ENCODE data around the gene ZBED3.

ZBED3 gene, protein sequence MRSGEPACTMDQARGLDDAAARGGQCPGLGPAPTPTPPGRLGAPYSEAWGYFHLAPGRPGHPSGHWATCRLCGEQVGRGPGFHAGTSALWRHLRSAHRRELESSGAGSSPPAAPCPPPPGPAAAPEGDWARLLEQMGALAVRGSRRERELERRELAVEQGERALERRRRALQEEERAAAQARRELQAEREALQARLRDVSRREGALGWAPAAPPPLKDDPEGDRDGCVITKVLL

GRCh38 chr5:77086689-77087483 is at the start of gene ZBED3:
TSS of gene ZBED3 (minus strand) at chr5:77087285. CDS start at chr5:77077878, 9,407 bp downstream.
- TF ChIP-seq CTCF (conservative IDR thresholded peaks at IDR 0.05), result peak; percentile 56

DNA sequence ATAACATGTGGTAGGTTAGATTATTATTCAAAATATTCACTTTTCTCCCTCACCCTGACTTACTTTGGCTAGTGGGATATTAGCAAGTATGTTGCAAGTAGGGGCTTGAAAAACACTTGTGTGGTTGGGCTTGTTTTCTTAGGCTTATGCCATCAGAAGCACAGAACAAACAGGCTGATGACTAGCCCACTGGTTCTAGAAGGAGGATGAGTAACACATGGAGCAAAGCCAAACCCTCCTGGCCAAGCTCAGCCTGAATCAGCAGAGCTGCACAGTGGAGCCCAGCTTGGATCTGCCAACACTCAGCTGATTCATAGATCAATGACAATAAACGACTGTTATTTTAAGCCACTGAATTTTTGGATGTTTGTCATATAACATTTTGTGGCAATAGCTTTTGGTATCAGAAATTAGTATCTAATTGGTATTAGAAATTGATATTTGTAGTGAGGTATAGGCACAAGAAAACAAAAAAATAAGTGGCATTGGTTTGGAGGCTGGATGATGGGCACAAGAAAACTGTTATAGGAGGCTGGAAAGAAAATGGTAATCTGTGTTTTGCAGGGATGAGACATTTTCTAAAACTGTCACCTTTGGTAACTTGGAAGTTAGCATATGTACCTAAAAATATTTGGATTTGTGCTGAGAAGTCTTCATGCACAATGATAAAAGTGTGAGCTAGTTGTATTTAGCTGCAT is 46.1 kb upstream of the ZBED3 start:
- no peak for TF ChIP-seq CTCF (conservative IDR thresholded peaks at IDR 0.05)
- H3K27ac ChIP-seq, result no peak overlapping the region

More at GRCh38 chr5:77086689-77087483, at the start of gene ZBED3:
- H3K27ac ChIP-seq, result peak within 1 kb of the TSS; percentile 99

DNA sequence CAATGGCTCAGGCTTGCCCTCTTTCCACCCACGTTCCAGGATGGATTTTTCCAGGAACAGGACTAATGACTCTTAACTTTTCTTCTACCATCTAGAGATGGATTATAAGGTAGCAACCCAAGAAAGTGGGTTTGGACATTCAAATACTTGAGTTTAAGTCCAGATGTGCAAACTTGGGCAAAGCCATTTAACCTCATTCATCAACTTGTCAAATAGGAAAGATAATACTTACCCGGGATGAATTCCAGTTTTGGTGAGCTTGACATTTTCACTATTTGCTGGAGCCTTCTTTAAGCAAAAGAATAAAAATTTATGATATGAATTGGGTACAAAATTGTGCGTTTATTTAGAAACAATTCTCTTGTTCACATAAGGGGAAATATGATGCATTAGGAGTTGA is 44.3 kb upstream of the ZBED3 start:
- no peak for TF ChIP-seq CTCF (conservative IDR thresholded peaks at IDR 0.05)
- H3K27ac ChIP-seq, result no peak overlapping the region

DNA sequence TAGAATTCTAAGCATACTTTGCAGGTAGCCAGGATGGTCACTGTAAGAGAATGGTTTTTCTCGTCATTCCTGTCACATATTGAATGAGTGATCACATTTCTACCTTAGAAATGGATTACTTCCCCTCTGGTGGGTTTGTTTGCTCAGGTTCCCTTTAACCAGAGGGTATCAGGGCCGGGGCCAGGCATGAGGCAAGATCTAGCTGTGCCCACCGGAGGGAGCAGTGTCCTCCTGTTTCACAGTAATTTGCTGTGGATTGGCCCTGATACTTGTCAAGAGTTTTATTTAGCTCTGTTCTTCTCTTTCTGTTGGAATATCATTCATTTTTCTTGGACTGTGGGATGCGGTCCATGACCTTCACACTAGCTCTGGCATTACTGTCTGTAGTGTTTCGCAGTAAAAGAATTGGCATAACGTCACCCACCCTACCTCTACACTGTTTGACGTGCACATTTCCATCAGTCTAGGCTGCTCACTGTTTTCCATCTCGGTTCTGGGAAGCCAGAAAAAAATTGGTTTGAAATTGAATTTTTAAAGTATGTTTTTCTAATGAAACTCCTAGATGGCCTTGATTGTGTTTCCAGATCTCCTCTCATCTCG is 42.4 kb upstream of the ZBED3 start:
- H3K27ac ChIP-seq, result no peak overlapping the region
- peak; percentile 75 for TF ChIP-seq CTCF (conservative IDR thresholded peaks at IDR 0.05)

GRCh38 chr5:77128411-77129061 is 41.5 kb upstream of the ZBED3 start:
- no peak overlapping the region for H3K27ac ChIP-seq
- TF ChIP-seq CTCF (conservative IDR thresholded peaks at IDR 0.05), result no peak

DNA sequence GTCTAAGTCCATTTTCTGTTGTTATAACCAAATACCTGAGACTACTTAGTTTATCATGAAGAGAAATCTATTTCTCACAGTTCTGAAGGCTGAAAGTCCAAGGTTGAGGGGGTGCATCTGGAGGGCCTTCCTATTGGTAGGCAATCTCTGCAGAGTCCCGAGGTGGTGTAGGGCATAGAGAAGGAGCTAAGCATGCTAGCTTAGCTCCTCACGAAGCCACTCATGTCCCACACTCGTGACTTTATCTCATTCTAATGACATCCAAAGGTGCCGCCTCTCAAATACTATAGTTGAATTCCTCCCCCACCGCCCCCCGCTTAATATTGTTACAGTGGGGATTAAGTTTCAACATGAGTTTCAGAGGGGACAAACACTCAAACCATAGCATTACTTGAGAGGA is 36.0 kb upstream of the ZBED3 start:
- no peak overlapping the region for H3K27ac ChIP-seq
- no peak for TF ChIP-seq CTCF (conservative IDR thresholded peaks at IDR 0.05)

All from VCaP (cell line).